Stomach (tissue), 9 donors: ENCODE measurements around the gene COTL1. TPM values are rescaled to one million over a fixed set of nuclear protein-coding genes. Genes with fewer than 3 reads are reported as not detected.
"Not testable (repeated sequence)": the region's sequence is repeated elsewhere in the genome, so short reads cannot be mapped to it uniquely, and the experiment has no call there.

ENCODE experiments used
- DNase-seq, 2 donors: peaks; one replicate each; pipeline versions ENCODE4 v3.0.0 to v3.0.0-alpha.2; 2013 to 2019
- H3K27ac ChIP-seq, 5 donors: fragments of 200-600 bp in 4 of 5; sonication (generic) in 4 of 5; one replicate each; pipeline ENCODE4 v1.5.1; 2013 to 2019; ENCODE audit warnings: mild to moderate bottlenecking in 1 of 5, moderate library complexity in 1 of 5
- H3K27me3 ChIP-seq, 3 donors: fragments of 200-600 bp; sonication (generic); one replicate each; pipeline ENCODE4 v1.5.1; 2017 to 2019; ENCODE audit warnings: mixed run types in 1 of 3
- H3K36me3 ChIP-seq, 4 donors: fragments of 200-600 bp; sonication (generic); 1 replicate in 3 of 4; 2 replicates in 1 of 4; pipeline ENCODE4 v1.5.1; 2016 to 2019
- H3K4me1 ChIP-seq, 4 donors: fragments of 200-600 bp; sonication (generic); one replicate each; pipeline ENCODE4 v1.5.1; 2016 to 2019
- H3K4me3 ChIP-seq, 4 donors: fragments of 200-600 bp; sonication (generic) in 3 of 4; one replicate each; pipeline ENCODE4 v1.5.1; 2016 to 2019; ENCODE audit warnings: mild to moderate bottlenecking in 1 of 4
- H3K9me3 ChIP-seq, 4 donors: fragments of 200-600 bp; sonication (generic); one replicate each; pipeline ENCODE4 v1.5.1; 2016 to 2019
- CTCF ChIP-seq, 7 experiments: fragments of 450-650 bp in 4 of 7; fragments of 200-600 bp in 3 of 7; sonication (generic) in 3 of 7; IDR thresholded peaks; one replicate each; pipeline ENCODE4 v1.5.1; 2016 to 2019; ENCODE audit warnings: antibody characterized with exemption in 7 of 7, control low read depth in 2 of 7, mild to moderate bottlenecking in 1 of 7
- EP300 ChIP-seq: sonication (generic); formaldehyde crosslinking; IDR thresholded peaks from one replicate; pipeline ENCODE4 v1.6.1; 2017; ENCODE audit warnings: antibody characterized with exemption
- POLR2A ChIP-seq, 4 donors: fragments of 450-650 bp; IDR thresholded peaks; one replicate each; pipeline ENCODE4 v1.6.1; 2016; ENCODE audit warnings: antibody characterized with exemption in 4 of 4, control low read depth in 2 of 4, mild to moderate bottlenecking in 1 of 4, moderate library complexity in 1 of 4
- POLR2AphosphoS5 ChIP-seq, 3 donors: sonication (generic); formaldehyde crosslinking; IDR thresholded peaks; one replicate each; pipeline ENCODE4 v1.6.1; 2016; ENCODE audit warnings: antibody characterized with exemption in 3 of 3
- WGBS, 5 donors: extraction: QIAGEN DNeasy Blood & Tissue Kit in 3 of 5; methylation state at CpG; one replicate each; pipeline versions ENCODE4 v1.1.5 to v1.1.7; 2013 to 2018; 5-methylcytosine and 5-hydroxymethylcytosine counted together
- intact Hi-C: fragments of 100-400 bp; cut with DNase I; formaldehyde crosslinking; loops from one replicate; pipeline ENCODE4 v1.15.1; 2023; ENCODE audit warnings: low total_unique reads
- polyA plus RNA-seq, 3 donors: library from polyadenylated mRNA; stranded (reverse); fragments of 200-250 nt; gene quantifications; one replicate each; pipeline ENCODE4 v1.2.3, GENCODE V29; 2013
- total RNA-seq, 5 donors: library from RNA; depleted of rRNA; stranded (reverse); fragments of >200 nt; gene quantifications; one replicate each; pipeline versions ENCODE4 v1.1.0 to v1.2.3, GENCODE V29; 2014 to 2016
- donor health status: healthy with polysubstance abuse.
- donor health status: Bipolar disorder and iron deficiency.
- donor health status: healthy.

COTL1 gene
- total and polyA plus RNA-seq, 8 donors = 40.3 to 187 (median 177) TPM

GRCh38 chr16:84628226-84628731, 10.4 kb upstream of the COTL1 start:
- WGBS, 5 donors = 64 to 71% (median 67%) methylated on average over 7 of the region's 7 CpGs
- no peak for DNase-seq
- Histone ChIP-seq H3K4me1 (peaks cover 0 to 6% (median 0%) of the 10 kb centered on the region in 4 donors), H3K36me3 (no peaks in the 10 kb centered on the region), H3K4me3 (no peak overlapping the region), H3K9me3 (no peaks in the 10 kb centered on the region), H3K27ac (no peak overlapping the region), H3K27me3 (no peaks in the 10 kb centered on the region)
- intact Hi-C loops = loop anchor here (10.0 kb wide), 1 partner anchor 87 kb away; no protein-coding TSS in a partner anchor
- no peak for TF ChIP-seq POLR2AphosphoS5 (IDR thresholded peaks at IDR 0.05)
- TF ChIP-seq CTCF (IDR thresholded peaks at IDR 0.05) = no peak
- no peak for TF ChIP-seq EP300
- TF ChIP-seq POLR2A (IDR thresholded peaks at IDR 0.05) = no peak

- no peak for DNase-seq
- no peak overlapping the region for H3K4me3 ChIP-seq
- intact Hi-C loops = loop anchor here (10.0 kb wide), 1 partner anchor 89 kb away; no protein-coding TSS in a partner anchor
- no peaks in the 10 kb centered on the region for H3K9me3 ChIP-seq
- H3K27me3 ChIP-seq = no peaks in the 10 kb centered on the region
- no peaks in the 10 kb centered on the region for H3K36me3 ChIP-seq
- 90 to 98% (median 94%) methylated on average over 6 of the region's 6 CpGs for WGBS, 5 donors
- H3K4me1 ChIP-seq = peaks cover 0 to 13% (median 8%) of the 10 kb centered on the region in 4 donors
- H3K27ac ChIP-seq = no peak overlapping the region
- TF ChIP-seq EP300 = no peak
- no peak for TF ChIP-seq CTCF (IDR thresholded peaks at IDR 0.05)
- TF ChIP-seq POLR2A (IDR thresholded peaks at IDR 0.05) = no peak
- TF ChIP-seq POLR2AphosphoS5 (IDR thresholded peaks at IDR 0.05) = no peak
Measured at GRCh38 chr16:84625556-84625955, 7.7 kb upstream of the COTL1 start.

- intact Hi-C loops = loop anchor here (2.0 to 10.0 kb wide), 2 partner anchors 94 to 110 kb away; no protein-coding TSS in a partner anchor
Measured at GRCh38 chr16:84620913-84621312, 3.0 kb upstream of the COTL1 start.

GRCh38 chr16:84618581-84619460, 943 bp upstream of the COTL1 start:
- peak overlapping the region; percentile 76 to 90 (median 87) for H3K27ac ChIP-seq
- H3K4me1 ChIP-seq = peaks cover 37 to 63% (median 45%) of the 10 kb centered on the region in 4 donors
- H3K36me3 ChIP-seq = peaks cover 0 to 6% (median 0%) of the 10 kb centered on the region in 4 donors
- H3K9me3 ChIP-seq = no peaks in the 10 kb centered on the region
- TF ChIP-seq POLR2AphosphoS5 (IDR thresholded peaks at IDR 0.05) = peak in 2 of 3 donors; percentile 41 to 83
- no peak for TF ChIP-seq EP300
- intact Hi-C loops = no loop called here
- WGBS, 5 donors = 25 to 30% (median 28%) methylated on average over 12 of the region's 12 CpGs
- DNase-seq = peak in 1 of 2 donors; percentile 77
- H3K27me3 ChIP-seq = no peaks in the 10 kb centered on the region
- peak overlapping the region in 3 of 4 donors; percentile 1 to 92 (median 7) for H3K4me3 ChIP-seq

More at GRCh38 chr16:84620913-84621312, 3.0 kb upstream of the COTL1 start:
- H3K36me3 ChIP-seq, DNase-seq, H3K9me3 ChIP-seq, H3K27ac ChIP-seq, H3K27me3 ChIP-seq, H3K4me3 ChIP-seq: not testable (repeated sequence)
- H3K4me1 ChIP-seq = peaks cover 18 to 42% (median 25%) of the 10 kb centered on the region in 4 donors
- 80 to 86% (median 84%) methylated on average over 10 of the region's 10 CpGs for WGBS, 5 donors

- Histone ChIP-seq H3K9me3 (no peaks in the 10 kb centered on the region), H3K27ac (peak overlapping the region; percentile 84 to 90 (median 88)), H3K4me1 (peaks cover 42 to 73% (median 55%) of the 10 kb centered on the region in 4 donors), H3K4me3 (peak overlapping the region; percentile 88 to 92 (median 89)), H3K27me3 (no peaks in the 10 kb centered on the region), H3K36me3 (peaks cover 0 to 8% (median 0%) of the 10 kb centered on the region in 4 donors)
- no peak for TF ChIP-seq CTCF (IDR thresholded peaks at IDR 0.05)
- TF ChIP-seq EP300 = no peak
- TF ChIP-seq POLR2AphosphoS5 (IDR thresholded peaks at IDR 0.05) = no peak
- TF ChIP-seq POLR2A (IDR thresholded peaks at IDR 0.05) = no peak
- WGBS, 5 donors = 1 to 3% (median 1%) methylated on average over 46 to 54 of the region's 54 CpGs
- intact Hi-C loops = no loop called here
- DNase-seq = peak; percentile 45 to 62
Measured at GRCh38 chr16:84617041-84617790, 662 bp downstream of the COTL1 start.
